Heart left ventricle (tissue), 16 donors: ENCODE data around the gene AKAP7. TPM values are rescaled to one million over a fixed set of nuclear protein-coding genes. Genes with fewer than 3 reads are reported as not detected.
A peak's percentile ranks its signal among the peaks of the same experiment; 100 is the strongest.

Experiments used
- ATAC-seq, 4 donors: fragments of 200-7000 bp; cut with Tn5 transposase; one replicate each; pipeline ENCODE4 v1.9.1; 2020 to 2022; ENCODE audit warnings: moderate library complexity in 4 of 4, mild to moderate bottlenecking in 3 of 4, moderate number of reproducible peaks in 1 of 4
- DNase-seq, 5 donors: peaks; one replicate each; pipeline ENCODE4 v3.0.0-alpha.2; 2020
- H3K27ac ChIP-seq, 12 donors: fragments of 200-600 bp; sonication (generic) in 4 of 12; one replicate each; pipeline versions ENCODE4 v1.5.0 to v1.8.0; 2016 to 2022; ENCODE audit warnings: mild to moderate bottlenecking in 2 of 12
- H3K27me3 ChIP-seq, 9 donors: fragments of 200-600 bp; sonication (generic) in 2 of 9; one replicate each; pipeline versions ENCODE4 v1.5.1 to v1.8.0; 2016 to 2022; ENCODE audit warnings: mild to moderate bottlenecking in 3 of 9
- H3K36me3 ChIP-seq, 9 donors: fragments of 200-600 bp; sonication (generic) in 2 of 9; one replicate each; pipeline versions ENCODE4 v1.5.0 to v1.8.0; 2018 to 2022; ENCODE audit warnings: mild to moderate bottlenecking in 2 of 9
- H3K4me1 ChIP-seq, 12 donors: fragments of 200-600 bp; sonication (generic) in 4 of 12; one replicate each; pipeline versions ENCODE4 v1.5.0 to v1.8.0; 2016 to 2022; ENCODE audit warnings: mild to moderate bottlenecking in 3 of 12
- H3K4me3 ChIP-seq, 12 donors: fragments of 200-600 bp; sonication (generic) in 4 of 12; one replicate each; pipeline versions ENCODE4 v1.5.0 to v1.8.0; 2017 to 2022; ENCODE audit warnings: mild to moderate bottlenecking in 9 of 12, moderate library complexity in 4 of 12
- H3K9me3 ChIP-seq, 12 donors: fragments of 200-600 bp; sonication (generic) in 4 of 12; one replicate each; pipeline versions ENCODE4 v1.5.0 to v1.8.0; 2016 to 2022; ENCODE audit warnings: mild to moderate bottlenecking in 1 of 12
- CTCF ChIP-seq, 12 donors: fragments of 200-600 bp; sonication (generic) in 4 of 12; IDR thresholded peaks; one replicate each; pipeline versions ENCODE4 v1.5.0 to v1.8.0; 2018 to 2022; ENCODE audit warnings: antibody characterized with exemption in 12 of 12, mild to moderate bottlenecking in 5 of 12
- POLR2A ChIP-seq, 2 donors: fragments of 450-650 bp; IDR thresholded peaks; one replicate each; pipeline ENCODE4 v1.6.1; 2017; ENCODE audit warnings: antibody characterized with exemption in 2 of 2, mild to moderate bottlenecking in 2 of 2, moderate library complexity in 2 of 2
- WGBS, 4 donors: extraction: QIAGEN DNeasy Blood & Tissue Kit in 2 of 4; methylation state at CpG; one replicate each; pipeline versions ENCODE4 v1.1.5 to v1.1.7; 2013 to 2018; 5-methylcytosine and 5-hydroxymethylcytosine counted together
- intact Hi-C, 10 donors: fragments of 100-400 bp; cut with DNase I; formaldehyde crosslinking; loops; one replicate each; pipeline versions ENCODE4 v1.11.1 to v1.14.2; 2022
- polyA plus RNA-seq, 2 donors: library from polyadenylated mRNA; stranded (reverse); fragments of 200-250 nt; gene quantifications; one replicate each; pipeline ENCODE4 v1.2.3, GENCODE V29; 2013
- total RNA-seq, 9 donors: library from RNA; depleted of rRNA in 2 of 9; stranded (reverse); fragments of >200 nt in 2 of 9; fragmentation: NEBNext Ultra II Directional in 3 of 9; extraction: Animal tissue kit (Norgen Biotek cat#: 25700) in 3 of 9; gene quantifications; one replicate each; pipeline versions ENCODE4 v1.1.0 to v1.2.4, GENCODE V29; 2016 to 2023
- donor health status: ischemic (EF 13 %, LVEDD 7.1; RV severe dilation, severe dysfunction).
- donor health status: healthy with polysubstance abuse.
- donor health status: DM: no; HTN: yes; CAD: no.
- donor health status: DM: no; HTN: no; CAD: no.
- donor health status: ischemic (EF 25% LVEDD 6.9; RV normal size, moderate dysfunction).
- donor health status: ischemic (EF 25% LVEDD 5.7; RV mildly dilated, moderate dysfunction).
- donor health status: healthy.
- donor health status: DM: yes; HTN: yes; CAD: no.
- donor health status: ischemic (EF 35%, LVEDD 5.7; RV mildly dilated, moderate dysfunction).
- donor health status: nonischemic (EF 11% LVEDD 7.7; RV severe dilation, severe dysfunction).
- donor health status: DM: yes; HTN: yes; CAD: no.
- donor health status: PGD.
- donor health status: ischemic (EF 29% LVEDD 5.4; RV normal size, mild dysfunction).
- donor health status: nonischemic (EF 23%, LVEDD 6.1; RV moderate dilation, normal function).

AKAP7 gene
- total and polyA plus RNA-seq, 11 donors, result 2.3 to 13.5 (median 8.7) TPM

GRCh38 chr6:131244942-131245341, 109.7 kb downstream of the AKAP7 start:
- 91 to 98% (median 94%) methylated on average over 4 of the region's 4 CpGs for WGBS, 4 donors
- Histone ChIP-seq H3K27ac (no peak overlapping the region), H3K4me3 (no peak overlapping the region), H3K9me3 (no peaks in the 10 kb centered on the region), H3K27me3 (no peaks in the 10 kb centered on the region), H3K36me3 (no peaks in the 10 kb centered on the region), H3K4me1 (peaks cover 0 to 8% (median 0%) of the 10 kb centered on the region in 12 donors)
- intact Hi-C loops, result no loop called here
- DNase-seq (no peak), ATAC-seq (no peak)
- no peak for TF ChIP-seq CTCF (IDR thresholded peaks at IDR 0.05)
- no peak for TF ChIP-seq POLR2A (IDR thresholded peaks at IDR 0.05)

- peak; percentile 60 to 98 (median 94) for ATAC-seq
- Histone ChIP-seq H3K27ac (peak overlapping the region in 1 of 12 donors; percentile 21), H3K9me3 (no peaks in the 10 kb centered on the region)
Observed at GRCh38 chr6:131250122-131250521, 114.9 kb downstream of the AKAP7 start.

GRCh38 chr6:131250936-131251335, 115.7 kb downstream of the AKAP7 start:
- no peaks in the 10 kb centered on the region for H3K36me3 ChIP-seq
- H3K9me3 ChIP-seq, result no peaks in the 10 kb centered on the region
- H3K27ac ChIP-seq, result no peak overlapping the region
- H3K27me3 ChIP-seq, result no peaks in the 10 kb centered on the region
- DNase-seq (no peak), ATAC-seq (no peak)
- WGBS, 4 donors, result 46 to 53% (median 47%) methylated on average over 3 of the region's 3 CpGs
- H3K4me1 ChIP-seq, result peaks cover 0 to 23% (median 9%) of the 10 kb centered on the region in 12 donors
- H3K4me3 ChIP-seq, result peak overlapping the region in 8 of 12 donors; percentile 12 to 55 (median 44)
- TF ChIP-seq CTCF (IDR thresholded peaks at IDR 0.05) (no peak), POLR2A (IDR thresholded peaks at IDR 0.05) (no peak)
- intact Hi-C loops, result no loop called here

More at GRCh38 chr6:131250122-131250521, 114.9 kb downstream of the AKAP7 start:
- intact Hi-C loops, result no loop called here
- Histone ChIP-seq H3K4me3 (peak overlapping the region in 11 of 12 donors; percentile 12 to 55 (median 43)), H3K36me3 (no peaks in the 10 kb centered on the region), H3K27me3 (no peaks in the 10 kb centered on the region), H3K4me1 (peaks cover 0 to 23% (median 9%) of the 10 kb centered on the region in 12 donors)
- peak; percentile 49 to 71 (median 61) for DNase-seq
- no peak for TF ChIP-seq CTCF (IDR thresholded peaks at IDR 0.05)
- TF ChIP-seq POLR2A (IDR thresholded peaks at IDR 0.05), result no peak
- WGBS, 4 donors, result 5 to 15% (median 8%) methylated on average over 8 to 9 of the region's 9 CpGs

GRCh38 chr6:131251590-131252199, 116.4 kb downstream of the AKAP7 start:
- WGBS, 4 donors, result 38 to 42% (median 40%) methylated on average over 3 of the region's 3 CpGs
- H3K4me3 ChIP-seq, result peak overlapping the region in 1 of 12 donors; percentile 43
- no peaks in the 10 kb centered on the region for H3K36me3 ChIP-seq
- ATAC-seq (peak in 1 of 4 donors; percentile 23), DNase-seq (no peak)
- intact Hi-C loops, result no loop called here
- no peak overlapping the region for H3K27ac ChIP-seq
- H3K9me3 ChIP-seq, result no peaks in the 10 kb centered on the region
- peaks cover 0 to 23% (median 9%) of the 10 kb centered on the region in 12 donors for H3K4me1 ChIP-seq
- TF ChIP-seq POLR2A (IDR thresholded peaks at IDR 0.05) (no peak), CTCF (IDR thresholded peaks at IDR 0.05) (no peak)
- H3K27me3 ChIP-seq, result no peaks in the 10 kb centered on the region
